Renal pelvis (tissue), 4 donors: ENCODE results near the gene SNX9. TPM values are rescaled to one million over a fixed set of nuclear protein-coding genes. Genes with fewer than 3 reads are reported as not detected.
"Not testable (repeated sequence)": the region's sequence is repeated elsewhere in the genome, so short reads cannot be mapped to it uniquely, and the experiment has no call there.

Experiments used
- DNase-seq: peaks from one replicate; pipeline ENCODE4 v3.0.0-alpha.2; 2013
- polyA plus RNA-seq, 3 donors: library from polyadenylated mRNA; unstranded; fragments of 120-200 nt; gene quantifications; one replicate each; pipeline ENCODE4 v1.2.1, GENCODE V29; 2013; ENCODE audit not compliant: insufficient read length in 3 of 3

Gene SNX9
- polyA plus RNA-seq, 3 donors: 39.9 to 41.4 (median 41.0) TPM

GRCh38 chr6:157952861-157953351 lies 129.9 kb downstream of the SNX9 start:
- DNase-seq: no peak

- no peak for DNase-seq
Measured at GRCh38 chr6:157953580-157954091, 130.6 kb downstream of the SNX9 start.

- DNase-seq: peak; percentile 38
Measured at GRCh38 chr6:157954150-157955117, 131.4 kb downstream of the SNX9 start.

GRCh38 chr6:157955675-157956074 lies 132.6 kb downstream of the SNX9 start:
- no peak for DNase-seq

- DNase-seq: no peak
Measured at GRCh38 chr6:157956171-157956730, 133.2 kb downstream of the SNX9 start.

GRCh38 chr6:157959451-157960227 lies 136.6 kb downstream of the SNX9 start:
- DNase-seq: no peak

GRCh38 chr6:157961153-157961831 lies 138.2 kb downstream of the SNX9 start:
- DNase-seq: no peak

GRCh38 chr6:157961832-157962575 lies 139.0 kb downstream of the SNX9 start:
- DNase-seq: no peak

- no peak for DNase-seq
Measured at GRCh38 chr6:157962601-157963302, 139.7 kb downstream of the SNX9 start.

- no peak for DNase-seq
Measured at GRCh38 chr6:157964100-157964499, 141.1 kb downstream of the SNX9 start.

GRCh38 chr6:157965387-157965786 lies 142.3 kb downstream of the SNX9 start:
- DNase-seq: no peak

- no peak for DNase-seq
Measured at GRCh38 chr6:157966589-157966977, 143.5 kb downstream of the SNX9 start.

GRCh38 chr6:157967020-157967419 lies 144.0 kb downstream of the SNX9 start:
- no peak for DNase-seq

- DNase-seq: no peak
Measured at GRCh38 chr6:157967486-157967885, 144.4 kb downstream of the SNX9 start.

- not testable (repeated sequence) for DNase-seq
Measured at GRCh38 chr6:157972177-157972576, 149.1 kb downstream of the SNX9 start.

GRCh38 chr6:157974341-157974894 lies 151.4 kb downstream of the SNX9 start:
- no peak for DNase-seq

GRCh38 chr6:157974967-157975366 lies 151.9 kb downstream of the SNX9 start:
- DNase-seq: no peak

GRCh38 chr6:157975456-157975855 lies 152.4 kb downstream of the SNX9 start:
- no peak for DNase-seq

GRCh38 chr6:157976345-157977175 lies 153.5 kb downstream of the SNX9 start:
- no peak for DNase-seq
